Endothelial cell of umbilical vein (primary cell): ENCODE data around the gene UBA5. TPM values are rescaled to one million over a fixed set of nuclear protein-coding genes. Genes with fewer than 3 reads are reported as not detected.
"Not testable (repeated sequence)": the region's sequence is repeated elsewhere in the genome, so short reads cannot be mapped to it uniquely, and the experiment has no call there.

ENCODE experiments used
- Bru-seq: library from RNA; stranded (reverse); fragments of 400-500 nt; gene quantifications from one replicate; lab custom pipeline; 2021; lab: Mats Ljungman, UMichigan
- BruChase-seq, 2 experiments: library from RNA; stranded (reverse); fragments of 400-500 nt; gene quantifications; one replicate each; lab custom pipeline; 2021; lab: Mats Ljungman, UMichigan
- BruUV-seq: library from RNA; stranded (reverse); fragments of 400-500 nt; replicated peaks from 2 replicates; lab custom pipeline; 2021; lab: Mats Ljungman, UMichigan
- CTCF ChIA-PET: fragments of 300-600, 350-600 bp; sonication (Branson Sonifier 250); formaldehyde crosslinking; loops from one replicate; lab custom pipeline; 2021; ENCODE audit warnings: antibody characterized with exemption, inconsistent platforms; lab: Charles Lee
- POLR2A ChIA-PET: fragments of 300-600, 350-600 bp; sonication (Branson Sonifier 250); formaldehyde crosslinking; loops from one replicate; lab custom pipeline; 2021; ENCODE audit warnings: antibody characterized with exemption, inconsistent platforms; lab: Charles Lee
- DNase-seq: peaks from one replicate; pipeline ENCODE4 v3.0.0-alpha.2; 2011; ENCODE audit warnings: low read depth, low spot score
- FAIRE-seq: peaks from 2 replicates; lab custom pipeline; 2011; peaks lifted over from hg19 to GRCh38; lab: Jason Lieb, UNC
- H2AFZ ChIP-seq: 2 replicates; pipeline ENCODE4 v1.6.0; 2012; ENCODE audit warnings: low read depth, low read length, control low read depth, inconsistent platforms
- H3K27ac ChIP-seq: 2 replicates; pipeline ENCODE4 v1.5.1; 2011; ENCODE audit warnings: low read depth, mild to moderate bottlenecking, control low read depth, low read length, moderate library complexity; ENCODE audit not compliant: insufficient read depth
- H3K27me3 ChIP-seq, 2 experiments: 2 replicates each; pipeline versions ENCODE4 v1.6.0 to v1.6.1; 2011; ENCODE audit warnings: low read length in 2 of 2, mixed read lengths in 1 of 2; ENCODE audit not compliant: control insufficient read depth in 2 of 2, insufficient read depth in 2 of 2
- H3K36me3 ChIP-seq, 2 experiments: 2 replicates in 1 of 2; 3 replicates in 1 of 2; pipeline ENCODE4 v1.5.1; 2011; ENCODE audit warnings: low read length in 2 of 2, mild to moderate bottlenecking in 1 of 2, moderate library complexity in 1 of 2; ENCODE audit not compliant: control insufficient read depth in 2 of 2, insufficient read depth in 2 of 2; ENCODE audit errors: extremely low read depth in 1 of 2
- H3K4me1 ChIP-seq: 3 replicates; pipeline ENCODE4 v1.5.1; 2011; ENCODE audit warnings: mild to moderate bottlenecking, low read length; ENCODE audit not compliant: control insufficient read depth, insufficient read depth; ENCODE audit errors: extremely low read depth
- H3K4me2 ChIP-seq: 2 replicates; pipeline ENCODE4 v1.6.1; 2011; ENCODE audit warnings: low read length, control low read depth, mixed read lengths; ENCODE audit not compliant: insufficient read depth
- H3K4me3 ChIP-seq, 3 experiments: fragments of 200-600 bp in 1 of 3; sonication (generic), shearing (Covaris generic) in 1 of 3; replicated peaks in 1 of 3; 2 replicates each; pipeline ENCODE4 v1.5.1; 2011 to 2016; ENCODE audit warnings: control low read depth in 3 of 3, low read length in 3 of 3, mild to moderate bottlenecking in 2 of 3, inconsistent platforms in 1 of 3, low read depth in 1 of 3, moderate library complexity in 1 of 3; ENCODE audit not compliant: insufficient read depth in 1 of 3
- H3K79me2 ChIP-seq: 2 replicates; pipeline ENCODE4 v1.6.0; 2012; ENCODE audit warnings: low read length, inconsistent platforms; ENCODE audit not compliant: control insufficient read depth, insufficient read depth
- H3K9ac ChIP-seq: replicated peaks from 2 replicates; pipeline ENCODE3; 2011; ENCODE audit warnings: low read length, control low read depth; ENCODE audit not compliant: insufficient read depth; ENCODE audit errors: extremely low read depth
- H3K9me1 ChIP-seq: replicated peaks from 3 replicates; pipeline ENCODE4 v1.6.0; 2011; ENCODE audit warnings: mild to moderate bottlenecking, low read length; ENCODE audit not compliant: control insufficient read depth, insufficient read depth; ENCODE audit errors: extremely low read depth
- H3K9me3 ChIP-seq: replicated peaks from 2 replicates; pipeline ENCODE4 v1.5.1; 2012; ENCODE audit warnings: low read length, inconsistent platforms; ENCODE audit not compliant: control insufficient read depth, insufficient read depth
- H4K20me1 ChIP-seq: replicated peaks from 2 replicates; pipeline ENCODE3; 2011; ENCODE audit warnings: mild to moderate bottlenecking, low read length; ENCODE audit not compliant: control insufficient read depth, insufficient read depth; ENCODE audit errors: extremely low read depth
- CTCF ChIP-seq, 2 donors: IDR thresholded peaks; 1 replicate in 1 of 2; 2 replicates in 1 of 2; pipeline ENCODE4 v1.5.1; 2011; ENCODE audit warnings: low read length in 2 of 2, mild to moderate bottlenecking in 2 of 2, moderate library complexity in 2 of 2, control low read depth in 1 of 2, inconsistent platforms in 1 of 2, low read depth in 1 of 2; ENCODE audit not compliant: insufficient read depth in 1 of 2; ENCODE audit errors: extremely low read depth in 1 of 2
- EZH2 ChIP-seq: IDR thresholded peaks from 2 replicates; pipeline ENCODE4 v1.6.1; 2012; ENCODE audit warnings: borderline replicate concordance, low read depth, mild to moderate bottlenecking, moderate library complexity, low read length, inconsistent platforms; ENCODE audit not compliant: severe bottlenecking
- FOS ChIP-seq: IDR thresholded peaks from 2 replicates; pipeline ENCODE4 v1.6.1; 2011; ENCODE audit warnings: mild to moderate bottlenecking, low read length, moderate library complexity, borderline replicate concordance; ENCODE audit not compliant: insufficient read depth
- GATA2 ChIP-seq: IDR thresholded peaks from 2 replicates; pipeline ENCODE4 v1.7.0; 2011; ENCODE audit warnings: low read depth, mild to moderate bottlenecking, moderate library complexity, mixed read lengths, low read length; ENCODE audit not compliant: insufficient read length, insufficient read depth
- JUN ChIP-seq: IDR thresholded peaks from 2 replicates; pipeline ENCODE4 v1.6.1; 2011; ENCODE audit warnings: borderline replicate concordance, low read depth; ENCODE audit not compliant: insufficient read length, insufficient read depth
- MYC ChIP-seq: IDR thresholded peaks from one replicate; pipeline ENCODE4 v1.6.1; 2011; ENCODE audit warnings: mild to moderate bottlenecking, low read depth, low read length
- POLR2A ChIP-seq: IDR thresholded peaks from 2 replicates; pipeline ENCODE4 v1.6.1; 2012; ENCODE audit warnings: low read depth, mild to moderate bottlenecking, control low read depth, low read length
- POLR2AphosphoS5 ChIP-seq: IDR thresholded peaks from 2 replicates; pipeline ENCODE4 v1.6.1; 2012; ENCODE audit warnings: low read depth, mild to moderate bottlenecking, control low read depth, low read length, moderate library complexity; ENCODE audit not compliant: insufficient read depth
- dilution Hi-C: fragments of 300-500 bp; cut with MboI; formaldehyde crosslinking; loops from one replicate; pipeline ENCODE4 v1.15.0; 2019; ENCODE audit warnings: low sequenced_read_pairs; ENCODE audit not compliant: extremely low pct_ligation_motif_present
- intact Hi-C: fragments of 100-400 bp; cut with micrococcal nuclease; formaldehyde crosslinking; loops from one replicate; pipeline ENCODE4 v1.10.0; 2022
- long read RNA-seq: library from polyadenylated mRNA; stranded (forward); transcript quantifications from one replicate; pipeline ENCODE4 v2.0.0, GENCODE V29; 2021
- polyA minus RNA-seq, 3 experiments: library from RNA; depleted of rRNA, polyadenylated mRNA; stranded (reverse); fragments of >200 nt; gene quantifications; 1 replicate in 1 of 3; 2 replicates in 2 of 3; pipeline ENCODE4 v1.2.3, GENCODE V29; 2011
- polyA plus RNA-seq, 4 experiments: library from polyadenylated mRNA; depleted of rRNA in 3 of 4; stranded (reverse) in 3 of 4; unstranded in 1 of 4; fragments of >200 nt; gene quantifications; 2 replicates each; pipeline versions ENCODE4 v1.2.1 to v1.2.3, GENCODE V29; 2011 to 2012; ENCODE audit warnings: missing spikeins in 1 of 4
- total RNA-seq: library from RNA; stranded (reverse); gene quantifications from 2 replicates; pipeline ENCODE4 v1.2.3, GENCODE V29; 2021
- TF ChIP-seq, protein P1 (sequence below): IDR thresholded peaks from 2 replicates; pipeline ENCODE4 v1.6.1; 2011; ENCODE audit not compliant: insufficient read depth, insufficient read length

UBA5 gene
- total RNA-seq: 38.1 and 40.9 TPM in 2 replicates
- polyA plus RNA-seq: 12.6 and 19.7 TPM in 2 replicates
- polyA plus RNA-seq (2011; cell fraction: cytosol; rRNA removed): 18.8 and 21.6 TPM in 2 replicates
- 40.7 and 53.7 TPM in 2 replicates for polyA plus RNA-seq (2011; cell fraction: nucleus; rRNA removed)
- polyA plus RNA-seq (2012): 23.2 and 37.4 TPM in 2 replicates
- 25.2 and 28.1 TPM in 2 replicates for polyA minus RNA-seq
- 60.1 TPM for polyA minus RNA-seq (2011; cell fraction: cytosol; rRNA and poly(A)+ RNA removed)
- 47.1 and 66.0 TPM in 2 replicates for polyA minus RNA-seq (2011; cell fraction: nucleus; rRNA and poly(A)+ RNA removed)
- percentile 82 among the genes with signal in this experiment for Bru-seq, nascent RNA
- BruChase-seq, experiment 1, labeled RNA remaining after a 6-hour chase: percentile 76 among the genes with signal in this experiment
- percentile 94 among the genes with signal in this experiment for BruChase-seq, experiment 2, labeled RNA remaining after a 2-hour chase
- long read RNA-seq, transcript UBA5-202 (12 exons, 3,705 nt): major isoform, 99 of 124 reads
- long read RNA-seq, partial matches to known transcripts: 18 of 124 reads
- long read RNA-seq, other reads (novel, unspliced or antisense): 7 of 124 reads

GRCh38 chr3:132660052-132660810 is at the start of gene UBA5:
Gene UBA5 (plus strand): TSS chr3:132660329. CDS start chr3:132660538, 209 bp downstream.
- no peaks in the 10 kb centered on the region for H3K36me3 ChIP-seq
- DNase-seq: peak; percentile 72
- no peaks in the 10 kb centered on the region for H4K20me1 ChIP-seq
- H3K9ac ChIP-seq: peak within 1 kb of the TSS; percentile 84
- no peaks in the 10 kb centered on the region for H3K9me1 ChIP-seq
- peak within 1 kb of the TSS; percentile 89 for H2AFZ ChIP-seq
- peak within 1 kb of the TSS; percentile 68 for H3K27ac ChIP-seq
- FAIRE-seq: no peak
- peaks cover 31% of the 10 kb centered on the region for H3K79me2 ChIP-seq
- intact Hi-C loops: loop anchor here (1.0 kb wide), 2 partner anchors 9 to 22 kb away; no protein-coding TSS in a partner anchor
- BruUV-seq: no TSS peak
- no peaks in the 10 kb centered on the region for H3K9me3 ChIP-seq
- H3K4me1 ChIP-seq: peaks cover 26% of the 10 kb centered on the region
- TF ChIP-seq FOS: no peak
- TF ChIP-seq POLR2A: peak; percentile 46
- no peak for TF ChIP-seq GATA2
- TF ChIP-seq CTCF (IDR thresholded peaks at IDR 0.05; ENCODE audit: extremely low read depth in 1 of 2, insufficient read depth in 1 of 2, low read depth in 1 of 2, low read length in 2 of 2): no peak
- peak; percentile 31 for TF ChIP-seq POLR2AphosphoS5
- TF ChIP-seq JUN: no peak
- TF ChIP-seq MYC: no peak
- TF ChIP-seq, protein P1, sequence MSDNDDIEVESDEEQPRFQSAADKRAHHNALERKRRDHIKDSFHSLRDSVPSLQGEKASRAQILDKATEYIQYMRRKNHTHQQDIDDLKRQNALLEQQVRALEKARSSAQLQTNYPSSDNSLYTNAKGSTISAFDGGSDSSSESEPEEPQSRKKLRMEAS: no peak
- no peak for TF ChIP-seq EZH2
- no peaks in the 10 kb centered on the region for H3K27me3 ChIP-seq
- H3K4me2 ChIP-seq: peak within 1 kb of the TSS; percentile 83
- POLR2A ChIA-PET: interaction anchor here (1.4 kb wide), 1 partner anchor 15 kb away, joined by 3 read pairs; no protein-coding TSS in a partner anchor
- dilution Hi-C loops: no loop called here
- CTCF ChIA-PET: interaction anchor here (0.6 to 3.8 kb wide), 13 partner anchors 10 to 255 kb away, joined by 3 to 28 read pairs (median 5); no protein-coding TSS in a partner anchor
- peak within 1 kb of the TSS; percentile 43 to 71 (median 70) for H3K4me3 ChIP-seq

DNA sequence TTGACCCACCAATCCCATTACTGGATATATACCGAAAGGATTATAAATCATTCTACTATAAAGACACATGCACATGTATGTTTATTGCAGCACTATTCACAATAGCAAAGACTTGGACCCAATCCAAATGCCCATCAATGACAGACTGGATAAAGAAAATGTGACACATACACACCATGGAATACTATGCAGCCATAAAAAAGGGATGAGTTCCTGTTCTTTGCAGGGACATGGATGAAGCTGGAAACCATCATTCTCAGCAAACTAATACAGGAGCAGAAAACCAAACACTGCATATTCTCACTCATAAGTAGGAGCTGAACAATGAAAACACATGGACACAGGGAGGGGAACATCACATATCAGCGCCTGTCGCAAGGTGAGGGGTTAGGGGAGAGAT is 44.8 kb upstream of the UBA5 start:
- H3K9ac ChIP-seq, H3K9me3 ChIP-seq, BruUV-seq, FAIRE-seq, H3K4me2 ChIP-seq, H3K27ac ChIP-seq, DNase-seq, CTCF ChIA-PET, H3K4me1 ChIP-seq, H3K4me3 ChIP-seq, POLR2A ChIA-PET, H3K27me3 ChIP-seq, H3K79me2 ChIP-seq, H3K9me1 ChIP-seq, intact Hi-C loops, H4K20me1 ChIP-seq, dilution Hi-C loops, H3K36me3 ChIP-seq, H2AFZ ChIP-seq: not testable (repeated sequence)
